ENCODE data around the gene GRB10. TPM values are rescaled to one million over a fixed set of nuclear protein-coding genes. Genes with fewer than 3 reads are reported as not detected.

The GRB10 gene
- 1 to 10 TPM; 4.4 TPM for total RNA-seq

- DNase-seq: no peak
- ChIA-PET POLR2A (no interaction called here), CTCF (no interaction called here)
- peak within 1 kb of the TSS; percentile 44 for H3K4me3 Mint-ChIP-seq
- no peaks in the 10 kb centered on the region for H3K9me3 Mint-ChIP-seq
- peak within 1 kb of the TSS; percentile 33 for H3K27ac Mint-ChIP-seq
- H3K36me3 Mint-ChIP-seq (ENCODE audit: low read depth): peaks cover 2% of the 10 kb centered on the region
- H3K4me1 Mint-ChIP-seq: peaks cover 15% of the 10 kb centered on the region
- peaks cover 45% of the 10 kb centered on the region for H3K27me3 Mint-ChIP-seq
Measured at GRCh38 chr7:50782375-50783208, at the start of gene GRB10. GRB10 (minus strand) TSS chr7:50782896; CDS start chr7:50732322, 50,574 bp downstream.

- ChIA-PET CTCF (interaction anchor here (0.7 to 1.0 kb wide), 2 partner anchors 9 to 167 kb away, joined by 4 to 8 read pairs; no protein-coding TSS in a partner anchor), POLR2A (no interaction called here)
- Mint-ChIP-seq H3K4me1 (peaks cover 40% of the 10 kb centered on the region), H3K36me3 (ENCODE audit: low read depth) (no peaks in the 10 kb centered on the region), H3K4me3 (no peak overlapping the region), H3K27ac (no peak overlapping the region), H3K9me3 (no peaks in the 10 kb centered on the region), H3K27me3 (peaks cover 16% of the 10 kb centered on the region)
- no peak for DNase-seq
Measured at GRCh38 chr7:50828801-50829200, 46.1 kb upstream of the GRB10 start.

GRCh38 chr7:50828116-50828515, 45.4 kb upstream of the GRB10 start:
- CTCF ChIA-PET: no interaction called here
- POLR2A ChIA-PET: no interaction called here
- Mint-ChIP-seq H3K27ac (no peak overlapping the region), H3K9me3 (no peaks in the 10 kb centered on the region), H3K36me3 (ENCODE audit: low read depth) (no peaks in the 10 kb centered on the region), H3K4me1 (peaks cover 33% of the 10 kb centered on the region), H3K4me3 (no peak overlapping the region), H3K27me3 (peaks cover 16% of the 10 kb centered on the region)
- DNase-seq: no peak

DNA sequence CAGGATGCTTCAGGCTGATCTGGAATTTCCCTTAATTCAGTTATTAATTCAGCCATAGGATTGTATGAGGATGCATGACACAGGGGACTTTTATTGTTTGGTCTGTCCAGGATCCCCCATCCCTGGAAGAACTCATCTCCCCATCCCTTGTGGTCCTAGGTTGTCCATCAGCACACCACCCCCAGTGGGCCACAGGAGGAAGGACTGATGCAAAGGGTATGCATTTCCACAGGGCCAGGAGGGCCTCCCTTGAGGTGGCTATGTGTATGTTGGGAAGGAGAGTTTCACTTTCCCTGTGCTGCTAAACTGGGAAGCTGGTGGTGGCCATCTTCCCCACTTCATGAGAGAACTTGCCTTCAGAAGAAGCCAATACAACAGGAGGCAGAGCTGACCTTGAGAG, 44.6 kb upstream of the GRB10 start:
- Mint-ChIP-seq H3K27ac (no peak overlapping the region), H3K4me1 (peaks cover 25% of the 10 kb centered on the region), H3K9me3 (no peaks in the 10 kb centered on the region), H3K4me3 (no peak overlapping the region), H3K36me3 (ENCODE audit: low read depth) (no peaks in the 10 kb centered on the region), H3K27me3 (peaks cover 16% of the 10 kb centered on the region)
- ChIA-PET POLR2A (no interaction called here), CTCF (interaction anchor here (0.6 kb wide), 1 partner anchor 91 kb away, joined by 3 read pairs; no protein-coding TSS in a partner anchor)
- DNase-seq: no peak

- POLR2A ChIA-PET: no interaction called here
- no peaks in the 10 kb centered on the region for H3K36me3 Mint-ChIP-seq (ENCODE audit: low read depth)
- no peak overlapping the region for H3K4me3 Mint-ChIP-seq
- peak overlapping the region; percentile 5 for H3K27ac Mint-ChIP-seq
- DNase-seq: peak; percentile 36
- H3K27me3 Mint-ChIP-seq: peaks cover 14% of the 10 kb centered on the region
- H3K4me1 Mint-ChIP-seq: peaks cover 20% of the 10 kb centered on the region
- CTCF ChIA-PET: no interaction called here
- no peaks in the 10 kb centered on the region for H3K9me3 Mint-ChIP-seq
Measured at GRCh38 chr7:50826371-50827172, 43.9 kb upstream of the GRB10 start.

DNA sequence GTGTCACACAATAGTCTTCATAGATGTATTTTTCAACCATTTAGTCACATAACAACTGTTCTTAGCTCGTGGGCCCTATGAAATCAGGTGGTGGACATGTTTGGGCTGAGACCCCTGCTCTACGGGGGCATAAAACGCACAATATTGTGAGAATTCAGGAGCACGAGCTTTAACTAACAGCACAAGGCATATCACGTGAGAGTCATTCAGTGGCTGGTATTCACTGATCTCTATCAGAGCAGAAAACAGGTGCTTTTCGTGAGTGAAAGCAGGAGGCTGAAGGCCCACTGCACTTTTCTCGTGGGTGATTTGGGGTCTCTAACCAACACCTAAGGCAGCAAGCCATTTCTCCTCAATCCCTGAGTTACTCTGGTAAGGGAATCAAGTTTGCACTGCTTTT, 42.8 kb upstream of the GRB10 start:
- Mint-ChIP-seq H3K4me3 (no peak overlapping the region), H3K27me3 (peaks cover 17% of the 10 kb centered on the region), H3K4me1 (peaks cover 19% of the 10 kb centered on the region), H3K36me3 (ENCODE audit: low read depth) (no peaks in the 10 kb centered on the region), H3K27ac (no peak overlapping the region), H3K9me3 (no peaks in the 10 kb centered on the region)
- DNase-seq: no peak
- POLR2A ChIA-PET: no interaction called here
- CTCF ChIA-PET: no interaction called here

GRCh38 chr7:50824882-50825281, 42.2 kb upstream of the GRB10 start:
- H3K36me3 Mint-ChIP-seq (ENCODE audit: low read depth): no peaks in the 10 kb centered on the region
- no peak overlapping the region for H3K4me3 Mint-ChIP-seq
- no peak for DNase-seq
- H3K9me3 Mint-ChIP-seq: no peaks in the 10 kb centered on the region
- ChIA-PET POLR2A (no interaction called here), CTCF (no interaction called here)
- peaks cover 19% of the 10 kb centered on the region for H3K4me1 Mint-ChIP-seq
- H3K27me3 Mint-ChIP-seq: peaks cover 13% of the 10 kb centered on the region
- no peak overlapping the region for H3K27ac Mint-ChIP-seq

- H3K9me3 Mint-ChIP-seq: no peaks in the 10 kb centered on the region
- H3K27me3 Mint-ChIP-seq: peaks cover 16% of the 10 kb centered on the region
- no peak overlapping the region for H3K27ac Mint-ChIP-seq
- ChIA-PET POLR2A (no interaction called here), CTCF (no interaction called here)
- no peaks in the 10 kb centered on the region for H3K36me3 Mint-ChIP-seq (ENCODE audit: low read depth)
- DNase-seq: no peak
- no peak overlapping the region for H3K4me3 Mint-ChIP-seq
- peaks cover 13% of the 10 kb centered on the region for H3K4me1 Mint-ChIP-seq
Measured at GRCh38 chr7:50822706-50823105, 40.0 kb upstream of the GRB10 start.

DNA sequence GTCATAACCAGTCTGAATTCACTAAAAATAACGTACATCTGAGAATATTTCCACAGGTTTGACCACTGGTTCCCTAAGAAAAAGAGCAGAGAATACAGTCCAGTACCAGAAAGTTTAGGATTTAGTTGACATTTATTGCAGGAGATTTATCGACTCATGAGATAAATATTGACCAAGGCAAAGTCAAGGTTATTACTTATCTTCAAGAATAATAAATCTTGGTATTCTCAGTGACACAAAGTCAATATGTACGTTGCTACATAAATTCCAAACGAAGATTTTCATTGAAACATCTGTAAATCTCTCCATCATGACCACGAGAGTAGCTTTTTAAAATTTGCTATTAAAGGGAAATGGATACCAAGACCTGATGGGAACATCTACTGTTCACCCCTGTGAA, 39.4 kb upstream of the GRB10 start:
- Mint-ChIP-seq H3K4me3 (no peak overlapping the region), H3K27me3 (peaks cover 16% of the 10 kb centered on the region), H3K36me3 (ENCODE audit: low read depth) (no peaks in the 10 kb centered on the region), H3K27ac (no peak overlapping the region), H3K9me3 (no peaks in the 10 kb centered on the region), H3K4me1 (peaks cover 7% of the 10 kb centered on the region)
- CTCF ChIA-PET: no interaction called here
- POLR2A ChIA-PET: no interaction called here
- no peak for DNase-seq

- ChIA-PET POLR2A (no interaction called here), CTCF (no interaction called here)
- Mint-ChIP-seq H3K27me3 (peaks cover 20% of the 10 kb centered on the region), H3K4me3 (no peak overlapping the region), H3K9me3 (no peaks in the 10 kb centered on the region), H3K36me3 (ENCODE audit: low read depth) (no peaks in the 10 kb centered on the region), H3K4me1 (peaks cover 2% of the 10 kb centered on the region), H3K27ac (no peak overlapping the region)
- no peak for DNase-seq
Measured at GRCh38 chr7:50821457-50822008, 38.8 kb upstream of the GRB10 start.

GRCh38 chr7:50818324-50818723, 35.6 kb upstream of the GRB10 start:
- no peaks in the 10 kb centered on the region for H3K4me1 Mint-ChIP-seq
- ChIA-PET POLR2A (no interaction called here), CTCF (no interaction called here)
- H3K4me3 Mint-ChIP-seq: no peak overlapping the region
- no peaks in the 10 kb centered on the region for H3K36me3 Mint-ChIP-seq (ENCODE audit: low read depth)
- DNase-seq: no peak
- peaks cover 23% of the 10 kb centered on the region for H3K27me3 Mint-ChIP-seq
- H3K9me3 Mint-ChIP-seq: no peaks in the 10 kb centered on the region
- no peak overlapping the region for H3K27ac Mint-ChIP-seq

- CTCF ChIA-PET: no interaction called here
Measured at GRCh38 chr7:50817561-50817960, 34.9 kb upstream of the GRB10 start.

DNA sequence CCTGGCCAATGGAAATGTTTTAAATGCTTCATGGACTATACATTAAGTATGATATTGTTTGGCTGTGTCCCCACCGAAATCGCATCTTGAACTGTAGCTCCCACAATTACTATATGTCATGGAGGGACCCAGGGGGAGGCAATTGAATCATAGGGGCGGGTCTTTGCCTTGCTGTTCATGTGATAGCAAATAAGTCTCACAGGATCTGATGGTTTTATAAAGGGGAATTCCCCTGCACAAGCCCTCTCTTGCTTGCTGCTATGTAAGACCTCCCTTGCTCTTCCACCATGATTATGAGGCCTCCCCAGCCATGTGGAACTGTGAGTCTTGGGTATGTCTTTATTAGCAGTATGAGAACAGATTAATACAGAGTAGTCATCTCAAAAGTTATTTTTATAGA, 32.4 kb upstream of the GRB10 start:
- no peak overlapping the region for H3K4me3 Mint-ChIP-seq
- H3K27ac Mint-ChIP-seq: no peak overlapping the region
- H3K27me3 Mint-ChIP-seq: peaks cover 13% of the 10 kb centered on the region
- no peaks in the 10 kb centered on the region for H3K36me3 Mint-ChIP-seq (ENCODE audit: low read depth)
- no peaks in the 10 kb centered on the region for H3K9me3 Mint-ChIP-seq
- no peak for DNase-seq
- no peaks in the 10 kb centered on the region for H3K4me1 Mint-ChIP-seq
- CTCF ChIA-PET: interaction anchor here (0.7 to 1.4 kb wide), 2 partner anchors 19 to 23 kb away, joined by 3 read pairs; no protein-coding TSS in a partner anchor
- POLR2A ChIA-PET: no interaction called here

More at GRCh38 chr7:50817561-50817960, 34.9 kb upstream of the GRB10 start:
- H3K4me1 Mint-ChIP-seq: no peaks in the 10 kb centered on the region
- POLR2A ChIA-PET: no interaction called here
- no peaks in the 10 kb centered on the region for H3K36me3 Mint-ChIP-seq (ENCODE audit: low read depth)
- no peak overlapping the region for H3K27ac Mint-ChIP-seq
- DNase-seq: no peak
- H3K27me3 Mint-ChIP-seq: peaks cover 23% of the 10 kb centered on the region
- H3K9me3 Mint-ChIP-seq: no peaks in the 10 kb centered on the region
- no peak overlapping the region for H3K4me3 Mint-ChIP-seq
